ENCODE data around the gene SMYD3. TPM values are rescaled to one million over a fixed set of nuclear protein-coding genes. Genes with fewer than 3 reads are reported as not detected.

The SMYD3 gene
- total RNA-seq, 1 experiment from 2014 or later: 35.1 TPM

GRCh38 chr1:246397046-246397445 is 110.0 kb downstream of the SMYD3 start:
- BruUV-seq (replicated peaks): no TSS peak
- CTCF ChIA-PET: no interaction called here
- Mint-ChIP-seq H3K36me3 (ENCODE audit: insufficient read depth, unreplicated experiment) (no peaks in the 10 kb centered on the region), H3K9me3 (ENCODE audit: low read depth, unreplicated experiment) (peaks cover under 1% of the 10 kb centered on the region), H3K27ac (ENCODE audit: unreplicated experiment) (no peak overlapping the region), H3K4me1 (ENCODE audit: low read depth, unreplicated experiment) (peaks cover 8% of the 10 kb centered on the region), H3K4me3 (ENCODE audit: low read depth, unreplicated experiment) (no peak overlapping the region), H3K27me3 (ENCODE audit: unreplicated experiment) (no peaks in the 10 kb centered on the region)
- TF ChIP-seq CTCF (IDR thresholded peaks at IDR 0.05; ENCODE audit: unreplicated experiment): no peak
- intact Hi-C loops (cut with micrococcal nuclease; ENCODE audit: unreplicated experiment): no loop called here
- DNase-seq: no peak

DNA sequence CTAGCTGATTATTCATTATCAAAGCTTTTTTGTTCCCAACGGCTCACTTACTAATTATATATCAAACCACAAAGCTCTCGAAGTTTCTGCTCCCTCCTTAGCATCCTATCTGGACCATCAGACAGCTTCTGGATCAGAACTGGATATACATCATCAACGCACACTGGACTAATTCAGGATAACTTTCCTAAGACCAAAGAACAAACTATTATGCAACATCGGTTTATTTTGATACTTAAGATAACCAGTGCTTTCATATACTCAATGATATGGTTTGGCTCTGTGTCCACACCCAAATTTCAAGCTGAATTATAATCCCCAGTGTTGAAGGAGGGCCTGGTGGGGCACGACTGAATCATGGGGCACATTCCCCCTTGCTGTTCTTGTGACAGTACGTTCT is 110.8 kb downstream of the SMYD3 start:
- Mint-ChIP-seq H3K27me3 (ENCODE audit: unreplicated experiment) (no peaks in the 10 kb centered on the region), H3K27ac (ENCODE audit: unreplicated experiment) (no peak overlapping the region), H3K4me1 (ENCODE audit: low read depth, unreplicated experiment) (peaks cover 8% of the 10 kb centered on the region), H3K9me3 (ENCODE audit: low read depth, unreplicated experiment) (peaks cover 4% of the 10 kb centered on the region), H3K4me3 (ENCODE audit: low read depth, unreplicated experiment) (no peak overlapping the region), H3K36me3 (ENCODE audit: insufficient read depth, unreplicated experiment) (no peaks in the 10 kb centered on the region)
- CTCF ChIA-PET: no interaction called here
- no TSS peak for BruUV-seq (replicated peaks)
- DNase-seq: no peak
- TF ChIP-seq CTCF (IDR thresholded peaks at IDR 0.05; ENCODE audit: unreplicated experiment): no peak
- intact Hi-C loops (cut with micrococcal nuclease; ENCODE audit: unreplicated experiment): no loop called here

DNA sequence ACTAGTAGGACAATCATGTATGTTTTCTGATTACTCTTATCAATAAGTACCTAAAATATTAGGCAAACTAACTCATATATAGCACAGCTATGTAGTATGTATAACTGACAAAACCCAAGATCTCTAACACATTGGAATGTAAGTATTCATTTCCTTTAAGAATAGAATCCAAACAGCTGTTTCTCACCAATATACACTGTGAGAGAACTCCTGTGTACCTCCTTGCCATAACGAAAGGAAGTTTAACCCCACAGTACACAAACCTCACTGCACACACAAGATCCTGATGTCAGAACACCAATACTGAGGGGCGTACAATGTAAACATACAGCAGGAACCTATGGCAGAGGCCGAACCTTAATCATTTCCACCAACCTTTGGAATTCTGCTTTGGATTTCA is 113.0 kb downstream of the SMYD3 start:
- DNase-seq: no peak
- Mint-ChIP-seq H3K4me1 (ENCODE audit: low read depth, unreplicated experiment) (peaks cover 8% of the 10 kb centered on the region), H3K4me3 (ENCODE audit: low read depth, unreplicated experiment) (no peak overlapping the region), H3K27ac (ENCODE audit: unreplicated experiment) (no peak overlapping the region), H3K9me3 (ENCODE audit: low read depth, unreplicated experiment) (peaks cover 11% of the 10 kb centered on the region), H3K36me3 (ENCODE audit: insufficient read depth, unreplicated experiment) (no peaks in the 10 kb centered on the region), H3K27me3 (ENCODE audit: unreplicated experiment) (no peaks in the 10 kb centered on the region)
- BruUV-seq (replicated peaks): no TSS peak
- CTCF ChIA-PET: interaction anchor here (0.6 to 1.0 kb wide), 2 partner anchors 34 to 809 kb away, joined by 3 to 4 read pairs; no protein-coding TSS in a partner anchor
- intact Hi-C loops (cut with micrococcal nuclease; ENCODE audit: unreplicated experiment): no loop called here
- TF ChIP-seq CTCF (IDR thresholded peaks at IDR 0.05; ENCODE audit: unreplicated experiment): no peak

- Mint-ChIP-seq H3K27me3 (ENCODE audit: unreplicated experiment) (no peaks in the 10 kb centered on the region), H3K4me1 (ENCODE audit: low read depth, unreplicated experiment) (no peaks in the 10 kb centered on the region), H3K4me3 (ENCODE audit: low read depth, unreplicated experiment) (no peak overlapping the region), H3K9me3 (ENCODE audit: low read depth, unreplicated experiment) (peaks cover 11% of the 10 kb centered on the region), H3K27ac (ENCODE audit: unreplicated experiment) (no peak overlapping the region), H3K36me3 (ENCODE audit: insufficient read depth, unreplicated experiment) (no peaks in the 10 kb centered on the region)
- intact Hi-C loops (cut with micrococcal nuclease; ENCODE audit: unreplicated experiment): no loop called here
- no TSS peak for BruUV-seq (replicated peaks)
- no peak for DNase-seq
- TF ChIP-seq CTCF (IDR thresholded peaks at IDR 0.05; ENCODE audit: unreplicated experiment): no peak
- CTCF ChIA-PET: no interaction called here
Observed at GRCh38 chr1:246390855-246391254, 116.2 kb downstream of the SMYD3 start.
